Measurements from ENCODE around the gene KRT3. TPM values are rescaled to one million over a fixed set of nuclear protein-coding genes. Genes with fewer than 3 reads are reported as not detected.

Gene KRT3
- total RNA-seq, 1 donor from 2014 or later: not detected

- ATAC-seq (no peak), DNase-seq (ENCODE audit: low spot score) (no peak)
These were observed 19.2 kb upstream of the KRT3 start for GRCh38 chr12:52815161-52815560.

- ATAC-seq (no peak), DNase-seq (ENCODE audit: low spot score) (no peak)
These were observed 18.8 kb upstream of the KRT3 start for GRCh38 chr12:52814710-52815155.

- ATAC-seq (no peak), DNase-seq (ENCODE audit: low spot score) (no peak)
These were observed 18.2 kb upstream of the KRT3 start, which contains the start of gene KRT4 for GRCh38 chr12:52813885-52814709. Gene KRT4, minus strand, starts transcription at chr12:52814116. Its CDS starts 58 bp downstream, at chr12:52814058.

- ATAC-seq (no peak), DNase-seq (ENCODE audit: low spot score) (no peak)
These were observed 17.4 kb upstream of the KRT3 start for GRCh38 chr12:52813203-52813819.

DNA sequence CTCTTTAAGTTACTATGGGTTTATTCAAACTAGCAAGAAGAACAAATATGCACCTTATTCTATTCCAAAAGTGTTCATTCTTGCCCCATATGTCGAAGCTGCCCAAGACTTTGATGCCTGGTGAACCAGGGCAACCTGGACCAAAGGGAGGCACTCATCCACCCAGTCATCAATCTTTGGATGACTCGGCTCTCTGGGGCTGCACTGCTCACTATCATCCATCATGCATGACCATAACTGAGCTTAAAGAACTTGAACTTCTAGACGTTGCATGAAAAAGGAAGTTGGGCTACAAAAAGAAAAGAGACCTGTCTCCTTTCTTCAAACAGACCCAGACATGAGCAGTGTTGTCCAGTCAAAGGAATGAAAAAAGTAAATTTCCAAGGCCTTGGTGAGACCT, 16.8 kb upstream of the KRT3 start:
- ATAC-seq (no peak), DNase-seq (ENCODE audit: low spot score) (no peak)

DNA sequence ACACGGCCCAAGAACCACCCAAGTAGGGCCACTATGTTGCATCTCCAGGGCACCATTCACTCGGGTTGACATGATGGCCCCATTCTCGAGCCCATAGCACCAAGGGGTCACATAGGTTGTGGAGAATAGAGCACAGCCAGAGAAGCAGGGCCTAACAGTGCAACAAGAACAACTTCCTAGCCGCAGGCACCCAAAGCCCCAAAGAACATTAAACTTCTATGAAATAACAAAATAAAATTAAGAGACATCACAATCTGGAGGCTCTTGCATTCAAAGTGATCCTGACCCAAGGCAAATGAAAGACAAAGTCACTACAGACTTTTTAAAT, 16.1 kb upstream of the KRT3 start:
- no peak for ATAC-seq
- no peak for DNase-seq (ENCODE audit: low spot score)

- DNase-seq (ENCODE audit: low spot score) (no peak), ATAC-seq (no peak)
These were observed 15.5 kb upstream of the KRT3 start for GRCh38 chr12:52811191-52812072.

DNA sequence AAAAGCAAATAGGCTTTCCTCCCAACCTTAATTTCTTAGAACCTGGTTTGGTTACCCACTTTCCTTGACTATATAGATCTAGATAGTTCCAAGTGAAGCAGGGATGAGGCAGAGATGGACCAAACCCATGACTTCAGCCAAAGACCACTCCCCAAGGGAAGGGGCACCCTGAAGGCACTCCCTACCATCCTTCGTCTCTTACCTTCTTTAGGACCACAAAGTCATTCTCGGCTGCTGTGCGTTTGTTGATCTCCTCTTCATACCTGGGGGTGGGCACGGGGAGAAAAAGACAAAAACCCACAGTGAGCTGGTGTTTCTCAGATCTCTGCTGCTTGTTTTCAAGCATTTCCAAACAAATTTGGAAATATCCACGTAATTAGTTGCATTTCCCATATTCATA, 14.6 kb upstream of the KRT3 start:
- ATAC-seq: no peak

DNA sequence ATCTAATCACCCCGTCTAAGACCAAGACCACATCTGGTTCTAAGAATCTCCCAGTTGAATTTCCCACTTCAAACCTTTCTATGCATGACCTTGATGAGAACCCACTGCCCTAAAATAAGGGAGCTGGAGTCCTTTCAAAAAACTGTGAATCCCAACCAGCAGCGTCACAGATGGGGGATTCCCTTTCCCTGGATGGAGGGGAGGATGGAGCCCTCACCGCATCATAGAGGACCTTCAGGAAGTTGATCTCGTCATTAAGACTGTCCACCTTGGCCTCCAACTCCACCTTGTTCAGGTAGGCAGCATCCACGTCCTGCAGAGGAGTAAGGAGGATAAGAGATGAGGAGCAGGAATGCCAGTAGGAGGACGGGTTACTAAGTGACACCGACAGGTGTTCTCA, 13.2 kb upstream of the KRT3 start:
- ATAC-seq: no peak
- no peak for DNase-seq (ENCODE audit: low spot score)

More for the DNA sequence above, 14.6 kb upstream of the KRT3 start:
- no peak for DNase-seq (ENCODE audit: low spot score)

GRCh38 chr12:52808573-52809160, 12.8 kb upstream of the KRT3 start:
- ATAC-seq: no peak
- no peak for DNase-seq (ENCODE audit: low spot score)

DNA sequence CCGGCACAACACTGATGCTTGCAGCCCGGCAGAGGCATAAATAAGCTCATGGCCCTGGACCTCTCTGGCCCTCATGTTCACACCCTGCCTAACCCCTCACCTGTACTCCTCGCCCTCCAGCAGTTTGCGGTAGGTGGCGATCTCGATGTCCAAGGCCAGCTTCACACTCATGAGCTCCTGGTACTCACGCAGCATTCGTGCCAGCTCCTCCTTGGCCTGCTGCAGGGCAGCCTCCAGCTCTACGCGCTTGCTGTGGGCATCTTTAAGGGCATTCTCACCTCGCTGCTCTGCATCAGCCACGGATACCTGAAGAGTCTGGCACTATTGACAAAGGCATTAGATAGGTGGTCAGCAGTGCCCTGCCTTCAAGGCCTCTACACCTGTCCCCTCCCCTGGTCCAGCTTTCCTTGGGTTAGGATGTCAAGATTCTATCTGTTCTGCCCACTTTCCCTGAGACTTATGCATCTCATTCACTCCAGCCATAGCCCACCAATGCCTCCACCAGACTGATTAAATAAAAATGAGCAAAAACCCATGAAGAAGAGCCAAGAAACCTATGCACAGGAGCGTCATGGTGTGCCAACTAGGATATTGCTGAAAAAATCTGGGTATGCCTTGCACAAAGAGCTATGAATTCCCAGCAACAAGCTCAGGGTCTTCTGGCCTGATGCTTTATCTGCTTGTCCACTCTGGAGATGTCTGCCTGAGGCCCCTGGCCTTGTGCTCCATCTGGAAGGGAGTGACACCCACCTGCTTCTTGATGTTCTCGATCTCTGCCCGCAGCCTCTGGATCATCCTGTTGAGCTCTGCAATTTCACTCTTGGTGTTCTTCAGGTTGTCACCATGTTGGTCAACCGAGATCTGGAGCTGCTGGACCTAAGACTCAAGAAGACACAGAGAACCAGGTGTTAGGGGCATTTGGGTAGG, 11.9 kb upstream of the KRT3 start:
- DNase-seq (ENCODE audit: low spot score): no peak
- ATAC-seq: no peak

DNA sequence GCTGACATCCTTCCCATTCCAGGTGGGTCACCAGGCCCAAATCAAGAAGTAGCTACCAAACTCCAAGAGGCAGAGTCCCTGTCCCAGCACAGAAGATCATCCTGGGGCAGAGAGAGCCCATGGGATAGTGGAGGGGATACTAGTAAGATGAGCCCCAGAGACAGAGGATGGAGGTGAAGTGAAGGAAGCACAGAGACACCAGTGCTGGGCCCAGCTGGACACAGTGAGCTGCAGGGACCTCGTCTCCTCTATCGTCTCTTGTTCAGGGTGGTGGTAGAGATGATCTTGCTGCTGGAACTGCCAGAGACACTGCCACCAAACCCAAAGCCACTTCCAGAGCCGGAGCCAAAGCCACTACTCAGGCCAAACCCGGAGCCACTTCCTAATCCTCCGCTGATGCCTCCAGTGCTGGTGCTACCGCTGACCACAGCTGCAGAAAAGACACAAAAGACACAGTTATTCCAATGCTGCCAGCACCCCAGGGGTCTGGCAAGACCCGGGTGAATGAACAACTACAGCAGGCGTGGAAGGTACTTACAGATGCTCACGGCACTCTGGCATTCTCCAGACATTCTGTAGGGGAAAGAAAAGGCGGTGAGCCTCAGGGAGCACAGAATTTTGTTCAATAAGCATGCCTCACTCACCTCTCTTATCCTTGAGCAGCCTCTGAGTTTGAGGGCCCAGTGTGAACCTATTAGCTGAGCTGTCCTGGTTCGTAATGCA, 11.1 kb upstream of the KRT3 start:
- ATAC-seq: no peak
- no peak for DNase-seq (ENCODE audit: low spot score)

DNA sequence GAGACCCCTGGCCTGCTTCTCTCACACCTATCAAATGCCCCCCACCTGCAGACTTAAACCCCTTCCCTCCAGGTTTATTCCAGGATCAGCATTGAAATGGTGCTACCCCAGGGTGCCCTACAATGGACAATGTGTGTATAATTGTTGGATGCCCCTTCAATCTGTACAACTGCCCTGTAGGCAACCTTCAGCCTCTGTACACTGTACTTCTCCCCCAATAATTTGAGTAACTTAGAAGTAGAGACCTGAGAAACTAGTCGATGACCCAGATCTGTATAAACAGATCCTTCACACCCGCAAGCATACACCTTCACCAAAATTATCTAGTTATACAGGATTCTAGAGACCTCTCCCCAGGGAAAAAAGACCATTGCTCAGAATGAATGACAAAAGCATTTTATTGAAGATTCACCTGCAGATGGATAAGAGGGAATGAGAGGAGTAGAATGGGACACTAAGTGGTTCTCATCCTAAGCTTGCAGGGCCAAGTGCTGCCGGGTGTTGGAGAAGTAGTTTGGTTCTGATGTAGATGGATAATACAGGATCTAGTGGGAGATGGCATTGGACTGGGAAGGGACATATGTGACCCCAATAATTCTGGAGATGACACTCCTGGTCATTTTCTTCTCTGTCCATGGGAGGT, 10.4 kb upstream of the KRT3 start:
- DNase-seq (ENCODE audit: low spot score): no peak

DNA sequence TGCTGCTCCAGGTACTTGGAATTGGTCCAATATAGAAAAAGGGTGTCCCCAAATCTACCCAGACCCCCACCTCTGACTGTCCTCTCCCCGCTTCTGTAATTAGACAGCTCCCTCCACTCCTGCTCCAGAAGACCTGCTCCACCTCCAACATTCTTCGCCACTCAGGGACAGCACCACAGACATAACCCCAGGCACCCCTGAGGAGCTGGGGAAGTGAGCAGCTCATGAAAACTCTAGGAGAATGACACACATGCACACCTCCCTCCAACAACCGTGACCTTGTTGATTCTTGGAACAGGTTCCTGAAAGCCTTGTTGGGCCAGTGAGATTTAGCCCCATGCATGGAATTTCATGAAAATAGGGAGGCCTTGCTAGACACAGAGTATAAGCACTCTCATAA, 9.8 kb upstream of the KRT3 start:
- ATAC-seq (no peak), DNase-seq (ENCODE audit: low spot score) (no peak)

More for the DNA sequence above, 10.4 kb upstream of the KRT3 start:
- ATAC-seq: no peak

DNA sequence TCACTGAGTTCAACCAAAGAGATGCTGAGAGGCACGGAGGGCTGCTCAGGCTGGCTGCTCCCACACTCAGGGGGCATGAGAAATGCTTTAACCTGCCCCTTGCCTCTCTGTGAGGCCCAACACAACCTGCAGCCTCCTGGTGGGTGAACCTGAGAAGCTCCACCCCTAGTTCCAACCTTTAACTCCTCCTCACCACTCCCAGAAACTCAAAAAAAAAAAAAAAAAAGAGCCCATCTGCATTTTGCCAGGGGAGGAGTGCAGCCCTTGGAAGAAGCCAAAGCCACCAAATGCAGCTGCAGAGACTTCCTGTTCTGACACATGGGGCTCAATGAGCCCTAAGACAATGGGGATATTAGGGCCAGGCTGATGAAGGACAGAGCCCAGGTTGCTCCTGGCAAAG, 9.1 kb upstream of the KRT3 start:
- DNase-seq (ENCODE audit: low spot score) (no peak), ATAC-seq (no peak)

- ATAC-seq (no peak), DNase-seq (ENCODE audit: low spot score) (no peak)
These were observed 6.5 kb upstream of the KRT3 start for GRCh38 chr12:52802442-52802841.

DNA sequence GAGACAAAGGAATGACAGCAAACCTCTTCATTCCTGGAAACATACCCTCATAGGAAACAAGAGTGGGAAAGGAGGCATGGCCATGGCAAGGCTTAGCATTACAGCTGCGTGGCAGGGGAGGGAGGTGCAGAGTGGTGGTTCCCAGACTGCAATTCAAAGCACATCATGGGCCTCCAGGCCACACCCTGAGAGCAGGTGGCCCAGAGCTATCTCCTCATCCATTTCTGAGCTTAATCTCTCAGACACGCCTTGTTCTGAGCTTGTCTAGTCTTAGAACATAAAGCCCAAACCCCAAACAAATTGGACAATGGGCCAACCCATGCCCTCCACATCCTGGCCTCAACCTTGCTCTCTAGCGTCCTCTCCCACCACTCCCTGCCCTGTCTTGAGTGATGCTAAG, 5.9 kb upstream of the KRT3 start:
- ATAC-seq: no peak
- no peak for DNase-seq (ENCODE audit: low spot score)

DNA sequence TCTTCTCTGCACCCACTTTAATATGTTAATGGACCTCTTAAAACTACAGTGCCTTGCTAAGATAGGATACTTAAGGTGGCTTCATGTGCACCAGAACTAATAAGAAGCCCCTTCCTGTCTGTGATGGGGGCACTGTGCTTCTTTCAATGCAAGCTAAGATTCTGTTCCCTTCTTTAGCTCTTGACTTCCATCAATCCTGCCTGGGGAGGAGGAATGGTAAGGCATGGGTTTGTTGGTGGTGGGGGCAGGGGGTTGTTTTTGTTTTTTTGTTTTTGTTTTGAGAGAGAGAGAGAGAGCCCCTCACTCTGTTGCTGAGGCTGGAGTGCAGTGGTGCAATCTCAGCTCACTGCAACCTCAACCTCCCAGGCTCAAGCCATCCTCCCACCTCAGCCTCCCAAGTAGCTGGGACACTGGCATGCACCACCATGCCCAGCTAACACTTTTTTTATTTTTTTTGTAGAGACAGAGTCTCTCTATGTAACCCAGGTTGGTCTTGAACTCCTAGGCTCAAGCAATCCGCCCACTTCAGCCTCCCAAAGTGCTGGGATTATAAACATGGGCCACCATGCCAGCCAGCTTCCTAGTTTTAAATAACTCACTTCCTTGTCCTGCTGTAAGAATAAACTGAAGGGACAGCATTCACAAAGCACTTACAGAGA, 4.5 kb upstream of the KRT3 start:
- ATAC-seq (no peak), DNase-seq (ENCODE audit: low spot score) (no peak)

All from left lobe of liver (tissue), 2 donors.